NCI-H2029 treated with DMSO at 0.1 percent for 48 hours (cell line): ENCODE results near the gene P3H4.

ENCODE experiments used
- DNase-seq: peaks from one replicate; lab custom pipeline; 2025; lab: John Stamatoyannopoulos, UW

The P3H4 gene

GRCh38 chr17:41821776-41822175 is 10.0 kb upstream of the P3H4 start:
- DNase-seq: no peak

GRCh38 chr17:41818024-41818423 is 6.3 kb upstream of the P3H4 start:
- DNase-seq: no peak

- DNase-seq: no peak
Measured at GRCh38 chr17:41816637-41817320, 5.0 kb upstream of the P3H4 start.

- DNase-seq: no peak
Measured at GRCh38 chr17:41814195-41814594, 2.4 kb upstream of the P3H4 start.

GRCh38 chr17:41813699-41814124 is 2.0 kb upstream of the P3H4 start:
- DNase-seq: no peak

- DNase-seq: no peak
Measured at GRCh38 chr17:41813152-41813680, 1.5 kb upstream of the P3H4 start.

- DNase-seq: no peak
Measured at GRCh38 chr17:41812381-41813151, 817 bp upstream of the P3H4 start, which contains the start of gene FKBP10. TSS of gene FKBP10 (plus strand) at chr17:41813004. CDS start at chr17:41813035, 31 bp downstream.

- no peak for DNase-seq
Measured at GRCh38 chr17:41810659-41811548, 845 bp downstream of the P3H4 start.

GRCh38 chr17:41806685-41807445 is 4.9 kb downstream of the P3H4 start:
- DNase-seq: no peak

GRCh38 chr17:41803049-41804020 is 8.4 kb downstream of the P3H4 start:
- DNase-seq: no peak

- peak; percentile 82 for DNase-seq
Measured at GRCh38 chr17:41801374-41802271, 10.1 kb downstream of the P3H4 start.

- no peak for DNase-seq
Measured at GRCh38 chr17:41800601-41801373, 11.0 kb downstream of the P3H4 start.

GRCh38 chr17:41799366-41799765 is 12.4 kb downstream of the P3H4 start:
- DNase-seq: no peak

GRCh38 chr17:41797377-41797776 is 14.4 kb downstream of the P3H4 start:
- no peak for DNase-seq

GRCh38 chr17:41796121-41796895 is 15.4 kb downstream of the P3H4 start:
- no peak for DNase-seq

- DNase-seq: no peak
Measured at GRCh38 chr17:41794540-41794975, 17.2 kb downstream of the P3H4 start.

- DNase-seq: no peak
Measured at GRCh38 chr17:41793784-41794539, 17.8 kb downstream of the P3H4 start.
